HAP-1 (cell line): Measurements from ENCODE around the gene LCTL.
"Not testable (repeated sequence)": the region's sequence is repeated elsewhere in the genome, so short reads cannot be mapped to it uniquely, and the experiment has no call there.

ENCODE experiments used
- DNase-seq, 2 experiments: peaks; one replicate each; pipeline ENCODE4 v3.0.0-alpha.2; 2016 to 2020; ENCODE audit warnings: low spot score in 2 of 2
- H3K27me3 ChIP-seq: fragments of 250-450 bp; sonication (Bioruptor Pico); 2 replicates; pipeline ENCODE4 v1.5.1; 2020; ENCODE audit warnings: low read depth, mild to moderate bottlenecking, moderate library complexity
- H3K36me3 ChIP-seq: fragments of 250-450 bp; sonication (Bioruptor Pico); replicated peaks from 2 replicates; pipeline ENCODE4 v1.5.1; 2020; ENCODE audit warnings: mild to moderate bottlenecking
- H3K4me1 ChIP-seq: fragments of 250-450 bp; sonication (Bioruptor Pico); 2 replicates; pipeline ENCODE4 v1.5.1; 2020; ENCODE audit warnings: mild to moderate bottlenecking
- H3K4me3 ChIP-seq: fragments of 250-450 bp; sonication (Bioruptor Pico); 2 replicates; pipeline ENCODE4 v1.5.1; 2020; ENCODE audit warnings: mild to moderate bottlenecking, moderate library complexity
- H3K9me3 ChIP-seq: fragments of 250-450 bp; sonication (Bioruptor Pico); 2 replicates; pipeline ENCODE4 v1.5.1; 2020; ENCODE audit warnings: mild to moderate bottlenecking, moderate library complexity
- in situ Hi-C: fragments of 300-500 bp; cut with MboI; formaldehyde crosslinking; loops from 3 replicates; pipeline ENCODE4 v1.14.3; 2020; ENCODE audit warnings: low sequenced_read_pairs, inconsistent platforms, mixed read lengths

The LCTL gene

DNA sequence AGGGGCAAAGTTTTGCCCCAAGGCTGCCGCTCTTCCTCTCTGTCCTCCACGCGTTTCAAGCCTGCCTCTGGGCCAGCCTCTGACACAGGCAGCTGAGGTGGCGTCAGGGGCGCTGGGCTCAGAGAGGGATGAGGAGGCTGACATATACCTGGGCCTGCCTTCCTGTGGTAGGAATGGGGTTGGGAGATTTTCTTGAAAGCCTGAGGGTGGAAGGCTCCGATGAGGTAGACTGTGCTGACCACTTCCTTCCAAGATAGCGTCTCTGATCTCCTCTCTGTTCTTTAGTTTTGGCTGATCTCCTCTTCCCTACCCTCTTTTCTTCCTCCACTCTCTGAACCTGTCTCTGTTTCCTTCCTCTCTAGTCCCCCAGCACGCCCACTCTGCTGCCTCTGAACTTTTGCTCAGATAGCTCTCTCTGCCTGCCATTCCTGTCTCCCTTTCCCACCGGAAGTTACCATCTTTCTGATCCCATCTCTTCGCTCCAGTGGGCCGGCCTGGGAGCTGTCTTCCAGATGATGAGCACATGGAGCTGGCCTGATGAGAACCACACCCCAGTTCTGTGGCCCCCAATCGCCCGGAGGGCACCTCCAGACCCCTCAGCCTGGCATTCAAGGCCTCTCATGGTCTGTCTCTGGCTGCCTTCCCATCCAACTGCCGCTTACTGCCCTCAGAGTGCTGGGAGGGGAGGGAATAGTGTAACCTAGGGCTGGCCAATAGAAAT lies 32.5 kb upstream of the LCTL start:
- no peak for DNase-seq
- no peaks in the 10 kb centered on the region for H3K9me3 ChIP-seq
- peaks cover 8% of the 10 kb centered on the region; the same call in 1 of the 2 replicates for H3K27me3 ChIP-seq
- in situ Hi-C loops, result no loop called here
- H3K4me1 ChIP-seq, result no peaks in the 10 kb centered on the region
- no peak overlapping the region for H3K4me3 ChIP-seq
- H3K36me3 ChIP-seq, result no peaks in the 10 kb centered on the region

DNA sequence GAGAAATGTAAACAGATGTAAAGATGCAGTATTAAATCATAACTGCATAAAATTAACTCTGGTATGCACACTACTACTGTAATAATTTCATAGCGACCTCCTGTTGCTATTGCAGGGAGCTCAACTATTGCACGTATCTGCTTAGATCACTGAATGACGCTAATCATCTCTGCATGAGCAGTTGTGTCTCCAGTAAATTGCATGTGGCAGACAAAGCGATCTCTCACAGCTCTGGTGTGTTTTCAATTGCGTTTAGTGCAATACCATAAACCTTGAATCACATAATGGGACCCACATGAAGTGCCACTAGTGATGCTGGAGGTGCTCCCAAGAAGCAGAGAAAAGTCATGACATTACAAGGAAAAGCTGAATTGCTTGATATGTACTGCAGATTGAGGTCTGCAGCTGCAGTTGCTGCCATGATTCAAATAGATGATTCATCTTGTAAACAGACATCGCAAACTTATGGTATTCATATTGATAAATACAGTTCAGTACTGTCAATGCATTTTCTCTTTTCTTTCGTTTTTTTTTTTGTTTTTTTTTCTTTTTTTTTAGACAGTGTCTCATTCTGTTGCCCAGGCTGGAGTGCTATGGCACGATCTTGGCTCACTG lies 30.2 kb upstream of the LCTL start:
- no peak overlapping the region for H3K4me3 ChIP-seq
- H3K36me3 ChIP-seq, result no peaks in the 10 kb centered on the region
- H3K27me3 ChIP-seq, result peaks cover 8% of the 10 kb centered on the region; the same call in 1 of the 2 replicates
- in situ Hi-C loops, result no loop called here
- no peak for DNase-seq
- H3K4me1 ChIP-seq, result no peaks in the 10 kb centered on the region
- no peaks in the 10 kb centered on the region for H3K9me3 ChIP-seq

DNA sequence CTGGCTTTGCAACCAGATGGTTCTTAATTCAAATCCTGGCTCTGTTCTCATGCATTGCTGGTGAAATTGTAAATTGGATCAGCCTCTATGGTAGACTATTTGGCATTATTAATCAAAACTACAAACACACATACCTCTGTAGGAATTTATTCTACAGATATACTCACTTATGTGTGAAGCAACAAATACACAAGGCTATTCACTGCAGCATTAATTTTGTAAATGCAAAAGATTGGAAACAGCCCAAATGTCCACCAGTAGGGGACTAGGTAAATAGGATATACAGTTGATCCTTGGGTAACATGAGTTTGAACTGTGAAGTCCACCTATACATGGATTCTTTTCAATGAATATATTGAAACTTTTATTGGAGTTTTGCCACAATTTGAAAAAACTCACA lies 29.5 kb upstream of the LCTL start:
- H3K4me3 ChIP-seq, result no peak overlapping the region
- no peak for DNase-seq
- H3K4me1 ChIP-seq, result no peaks in the 10 kb centered on the region
- in situ Hi-C loops, result no loop called here
- H3K9me3 ChIP-seq, result no peaks in the 10 kb centered on the region
- peaks cover 2% of the 10 kb centered on the region for H3K27me3 ChIP-seq
- H3K36me3 ChIP-seq, result no peaks in the 10 kb centered on the region

DNA sequence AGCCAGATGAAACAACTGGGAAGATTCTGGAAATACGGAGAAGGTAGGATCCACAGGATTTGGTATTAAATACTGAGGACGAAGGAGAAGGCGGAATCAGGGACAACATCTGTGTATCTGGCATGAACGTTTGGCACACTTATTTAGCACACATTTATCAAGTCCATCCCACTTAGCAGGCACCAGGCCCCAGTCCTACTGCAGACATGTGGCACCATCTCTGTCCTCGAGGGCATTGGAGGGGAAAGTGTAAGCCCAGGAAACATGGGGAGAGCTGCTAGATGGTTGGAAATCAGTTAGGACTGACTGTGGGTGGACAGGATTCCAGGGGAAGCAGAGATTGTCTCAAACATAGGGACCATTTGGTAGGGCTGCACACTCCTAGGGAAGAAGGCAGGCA lies 29.0 kb upstream of the LCTL start:
- no peak for DNase-seq
- in situ Hi-C loops, result no loop called here
- H3K36me3 ChIP-seq, result no peaks in the 10 kb centered on the region
- H3K4me1 ChIP-seq, result no peaks in the 10 kb centered on the region
- H3K27me3 ChIP-seq, result peaks cover 6% of the 10 kb centered on the region
- no peak overlapping the region for H3K4me3 ChIP-seq
- H3K9me3 ChIP-seq, result no peaks in the 10 kb centered on the region

DNA sequence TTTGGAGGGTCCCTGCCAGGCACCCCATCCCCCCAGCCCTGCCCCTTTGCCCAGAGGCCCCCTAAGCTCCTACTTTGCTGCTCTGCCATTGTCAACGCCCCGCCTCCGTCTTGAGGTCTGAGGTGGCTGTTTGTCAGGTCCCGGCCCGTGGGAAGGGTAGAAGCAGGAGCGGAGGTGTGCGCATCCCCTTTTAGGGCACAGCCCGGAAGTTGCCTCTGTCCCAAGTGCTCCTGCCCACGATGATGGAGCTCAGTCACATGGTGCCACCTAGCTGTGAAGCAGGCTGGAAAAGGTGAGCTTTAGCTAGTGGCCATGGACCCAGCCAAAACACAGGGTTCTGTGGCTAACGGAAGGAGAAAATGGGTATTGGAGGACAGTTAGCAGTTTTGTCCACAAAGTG lies 28.5 kb upstream of the LCTL start:
- in situ Hi-C loops, result no loop called here

DNA sequence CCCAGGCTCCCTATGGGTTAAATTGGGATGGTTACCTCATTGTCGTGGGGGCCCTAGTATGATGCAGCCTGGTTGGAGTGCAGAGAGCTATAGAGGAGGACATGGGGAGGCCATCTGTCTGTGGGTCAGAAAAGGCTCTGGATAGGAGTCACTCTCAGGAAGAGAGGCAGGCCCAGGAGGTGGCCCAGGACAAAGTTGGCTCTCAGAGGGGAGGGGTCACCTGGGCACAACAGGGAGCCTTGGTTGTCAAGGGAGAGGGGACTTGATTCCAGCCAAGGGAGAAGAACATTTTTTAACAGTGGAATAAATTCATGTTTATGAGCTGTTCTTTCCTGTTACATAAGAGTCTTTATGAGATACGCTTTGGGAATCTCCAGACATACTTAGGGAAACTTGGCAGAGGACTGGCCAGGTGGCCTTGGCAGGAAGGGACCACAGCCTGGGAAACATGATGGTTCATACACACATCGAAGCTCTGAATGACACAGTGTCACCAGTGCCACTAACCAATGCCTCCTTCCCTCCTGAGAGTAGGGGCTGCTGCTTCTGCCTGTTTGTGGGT lies 27.5 kb upstream of the LCTL start:
- in situ Hi-C loops, result no loop called here
- no peak for DNase-seq
- no peaks in the 10 kb centered on the region for H3K9me3 ChIP-seq

More for the DNA sequence above, 28.5 kb upstream of the LCTL start:
- DNase-seq, result no peak
- H3K9me3 ChIP-seq, result no peaks in the 10 kb centered on the region
- H3K36me3 ChIP-seq, result no peaks in the 10 kb centered on the region
- H3K27me3 ChIP-seq, result peaks cover 6% of the 10 kb centered on the region
- no peak overlapping the region for H3K4me3 ChIP-seq
- no peaks in the 10 kb centered on the region for H3K4me1 ChIP-seq

DNA sequence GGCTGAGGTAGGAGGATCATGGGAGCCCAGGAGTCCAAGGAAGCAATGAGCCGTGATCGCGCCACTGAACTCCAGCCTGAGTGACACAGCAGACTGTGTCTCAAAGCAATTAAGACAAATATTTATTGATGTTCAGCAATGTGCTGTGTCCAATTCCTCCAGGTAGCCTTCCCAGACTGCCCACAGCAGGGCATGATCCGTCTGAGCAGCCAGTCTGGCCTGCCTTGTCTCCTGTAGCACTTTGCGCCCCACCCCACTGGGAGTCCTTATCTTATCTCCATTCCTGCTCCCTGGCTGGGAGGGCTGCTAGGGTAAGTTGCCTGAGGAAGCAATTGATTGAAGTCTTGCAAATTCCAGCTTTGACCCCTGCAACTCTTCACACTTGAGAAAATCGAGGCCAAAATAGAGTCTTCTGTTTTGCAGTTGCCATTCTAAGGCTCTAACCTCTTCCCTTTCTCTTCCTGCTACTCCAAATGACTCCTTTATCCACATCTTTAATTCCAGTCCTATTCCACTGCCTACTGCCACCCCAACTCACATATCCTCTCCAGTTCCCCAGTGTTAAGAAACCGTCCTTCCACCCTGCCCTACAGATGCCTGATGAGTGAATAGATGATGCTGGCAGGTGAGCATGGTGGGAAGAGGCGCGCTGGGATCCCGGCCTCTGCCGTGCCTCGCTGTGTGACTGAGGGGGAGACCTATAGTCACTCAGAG lies 26.9 kb upstream of the LCTL start:
- H3K27me3 ChIP-seq, result peaks cover 6% of the 10 kb centered on the region
- in situ Hi-C loops, result no loop called here
- DNase-seq, result no peak

More for the DNA sequence above, 27.5 kb upstream of the LCTL start:
- no peaks in the 10 kb centered on the region for H3K36me3 ChIP-seq
- H3K4me1 ChIP-seq, result no peaks in the 10 kb centered on the region
- H3K27me3 ChIP-seq, result peaks cover 6% of the 10 kb centered on the region
- H3K4me3 ChIP-seq, result no peak overlapping the region

DNA sequence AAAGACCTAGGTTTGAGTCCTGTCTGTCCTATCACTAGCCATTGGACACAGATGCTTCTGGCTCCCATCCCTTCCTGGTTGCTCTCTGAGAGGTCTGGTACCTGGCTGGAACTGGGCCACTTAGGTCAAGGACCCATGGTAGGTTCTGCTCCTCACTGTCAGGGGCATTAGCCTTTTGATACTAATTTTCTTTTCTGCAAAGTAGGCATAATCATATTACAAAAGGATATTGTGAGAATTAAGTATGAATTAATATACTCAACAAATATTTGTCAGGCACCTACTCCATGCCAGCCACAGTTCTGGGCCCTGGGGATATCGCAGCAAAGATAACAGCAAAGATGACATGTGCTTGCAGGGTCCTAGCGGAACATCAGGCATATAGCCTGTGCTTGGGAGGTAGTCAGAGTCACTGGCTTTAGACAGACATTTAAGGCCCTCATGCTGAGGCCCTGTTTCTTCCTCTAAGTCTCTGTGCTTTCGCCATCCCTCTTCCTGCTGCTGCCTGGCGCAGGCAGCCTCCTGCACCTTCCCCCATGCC lies 25.6 kb upstream of the LCTL start:
- DNase-seq, result no peak
- H3K4me1 ChIP-seq, result no peaks in the 10 kb centered on the region
- in situ Hi-C loops, result no loop called here
- H3K27me3 ChIP-seq, result peaks cover 8% of the 10 kb centered on the region
- no peaks in the 10 kb centered on the region for H3K36me3 ChIP-seq
- no peaks in the 10 kb centered on the region for H3K9me3 ChIP-seq
- no peak overlapping the region for H3K4me3 ChIP-seq

More for the DNA sequence above, 26.9 kb upstream of the LCTL start:
- H3K9me3 ChIP-seq, result no peaks in the 10 kb centered on the region
- no peaks in the 10 kb centered on the region for H3K4me1 ChIP-seq
- H3K4me3 ChIP-seq, result no peak overlapping the region
- no peaks in the 10 kb centered on the region for H3K36me3 ChIP-seq

DNA sequence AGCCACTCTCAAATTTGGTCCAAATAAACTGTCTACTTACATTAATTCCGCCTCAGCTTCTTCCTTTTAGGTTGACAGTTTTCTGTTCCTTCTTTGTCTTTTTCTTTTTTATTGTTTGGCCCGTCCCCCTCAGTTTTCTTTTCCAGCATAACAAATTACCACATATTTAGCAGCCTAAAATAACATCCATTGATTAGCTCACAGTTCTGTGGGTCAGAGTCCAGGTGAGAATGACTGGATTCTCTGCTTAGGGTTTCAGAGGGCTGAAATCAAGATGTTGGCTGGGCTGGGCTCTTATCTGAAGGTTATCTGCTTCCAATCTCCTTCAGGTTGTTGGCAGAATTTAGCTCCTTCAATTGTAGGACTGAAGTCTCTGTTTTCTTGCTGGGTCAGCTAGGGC lies 24.6 kb upstream of the LCTL start:
- no peaks in the 10 kb centered on the region for H3K9me3 ChIP-seq
- H3K4me1 ChIP-seq, result no peaks in the 10 kb centered on the region
- in situ Hi-C loops, result no loop called here
- no peak for DNase-seq
- no peak overlapping the region for H3K4me3 ChIP-seq
- no peaks in the 10 kb centered on the region for H3K36me3 ChIP-seq
- H3K27me3 ChIP-seq, result peaks cover 15% of the 10 kb centered on the region

DNA sequence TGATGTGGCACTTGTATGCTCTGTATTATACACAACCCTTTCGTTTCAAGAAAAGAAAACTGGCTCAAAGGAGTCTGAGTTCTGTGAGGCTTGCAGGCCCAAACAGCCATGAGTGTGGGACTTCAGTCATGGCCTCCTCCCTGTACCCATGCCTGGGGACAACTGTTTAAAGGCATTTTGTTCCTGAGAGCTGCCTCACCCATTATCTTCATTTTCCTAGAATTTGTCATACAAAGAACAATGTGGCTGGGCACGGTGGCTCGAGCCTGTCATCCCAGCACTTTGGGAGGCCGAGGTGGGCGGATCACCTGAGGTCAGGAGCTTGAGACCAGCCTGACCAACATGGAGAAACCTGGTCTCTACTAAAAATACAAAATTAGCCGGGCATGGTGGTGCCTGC lies 23.6 kb upstream of the LCTL start:
- H3K9me3 ChIP-seq, DNase-seq, H3K4me1 ChIP-seq, H3K36me3 ChIP-seq, H3K4me3 ChIP-seq, in situ Hi-C loops: not testable (repeated sequence)
- peaks cover 15% of the 10 kb centered on the region for H3K27me3 ChIP-seq

DNA sequence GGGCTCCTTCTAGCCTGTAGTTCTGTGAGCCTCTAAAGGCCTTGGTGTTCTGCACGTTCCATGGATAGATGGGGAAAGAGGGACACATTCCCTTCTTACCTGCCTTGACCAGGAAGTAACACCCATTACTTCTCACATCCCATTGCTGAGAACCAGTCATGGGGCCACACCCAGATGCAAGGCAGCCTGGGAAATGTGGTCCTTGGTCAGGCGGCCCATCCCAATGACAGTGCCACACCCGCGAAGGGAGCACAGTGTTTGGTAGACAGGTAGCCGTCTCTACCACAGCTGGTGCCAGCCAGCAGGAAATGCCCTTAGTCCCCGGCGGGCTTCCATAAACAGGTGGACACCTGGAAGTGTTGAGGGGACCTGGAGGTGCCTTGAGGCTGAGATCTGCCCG lies 23.2 kb upstream of the LCTL start:
- in situ Hi-C loops, result no loop called here
- H3K4me3 ChIP-seq, result no peak overlapping the region
- no peaks in the 10 kb centered on the region for H3K9me3 ChIP-seq
- DNase-seq, result no peak
- no peaks in the 10 kb centered on the region for H3K36me3 ChIP-seq
- H3K27me3 ChIP-seq, result peaks cover 15% of the 10 kb centered on the region
- H3K4me1 ChIP-seq, result no peaks in the 10 kb centered on the region

DNA sequence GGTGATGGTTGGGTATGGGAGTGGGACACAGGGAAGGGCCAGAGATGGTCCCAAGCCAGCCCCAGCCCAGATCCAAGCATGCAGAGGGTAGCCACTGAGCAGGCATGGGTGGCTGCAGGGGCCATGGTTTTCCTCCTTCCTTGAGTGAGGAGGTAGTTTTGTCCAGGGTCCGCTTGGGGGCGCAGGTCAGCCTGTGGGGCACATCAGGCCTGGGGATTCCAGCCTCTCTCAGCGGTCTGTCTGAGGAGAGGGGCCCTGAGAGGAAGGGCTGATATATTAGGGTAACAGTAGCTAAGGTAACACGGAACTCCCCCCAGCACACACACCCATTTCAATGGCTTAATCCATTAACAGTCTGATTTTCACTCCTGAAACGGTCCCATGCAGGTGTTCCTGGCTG lies 22.7 kb upstream of the LCTL start:
- H3K9me3 ChIP-seq, result no peaks in the 10 kb centered on the region
- DNase-seq, result peak in 1 of 2 experiments; percentile 79
- H3K27me3 ChIP-seq, result peaks cover 15% of the 10 kb centered on the region
- H3K4me3 ChIP-seq, result no peak overlapping the region
- in situ Hi-C loops, result no loop called here
- no peaks in the 10 kb centered on the region for H3K36me3 ChIP-seq
- no peaks in the 10 kb centered on the region for H3K4me1 ChIP-seq

DNA sequence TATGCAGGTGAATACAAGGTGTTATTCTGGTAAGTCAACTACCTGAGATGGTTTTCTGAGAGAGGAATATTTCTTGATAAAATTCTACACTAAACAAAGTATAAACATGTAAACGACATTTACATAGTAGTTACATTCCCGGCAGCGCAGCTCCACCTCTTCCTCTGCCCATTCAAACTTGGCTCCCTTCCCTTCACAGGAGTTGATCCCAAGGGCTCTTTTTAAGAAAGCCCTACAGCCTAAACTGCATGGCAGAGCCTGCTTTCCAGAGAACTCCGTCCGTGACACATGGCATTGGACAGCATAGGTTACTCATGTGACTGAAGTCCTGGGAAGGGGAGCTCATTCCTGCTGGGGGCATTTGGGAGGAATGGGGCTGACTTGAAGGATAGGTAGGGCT lies 22.0 kb upstream of the LCTL start:
- in situ Hi-C loops, result no loop called here
- H3K9me3 ChIP-seq, result no peaks in the 10 kb centered on the region
- H3K27me3 ChIP-seq, result peaks cover 15% of the 10 kb centered on the region
- H3K4me3 ChIP-seq, result no peak overlapping the region
- no peak for DNase-seq
- no peaks in the 10 kb centered on the region for H3K4me1 ChIP-seq
- no peaks in the 10 kb centered on the region for H3K36me3 ChIP-seq

DNA sequence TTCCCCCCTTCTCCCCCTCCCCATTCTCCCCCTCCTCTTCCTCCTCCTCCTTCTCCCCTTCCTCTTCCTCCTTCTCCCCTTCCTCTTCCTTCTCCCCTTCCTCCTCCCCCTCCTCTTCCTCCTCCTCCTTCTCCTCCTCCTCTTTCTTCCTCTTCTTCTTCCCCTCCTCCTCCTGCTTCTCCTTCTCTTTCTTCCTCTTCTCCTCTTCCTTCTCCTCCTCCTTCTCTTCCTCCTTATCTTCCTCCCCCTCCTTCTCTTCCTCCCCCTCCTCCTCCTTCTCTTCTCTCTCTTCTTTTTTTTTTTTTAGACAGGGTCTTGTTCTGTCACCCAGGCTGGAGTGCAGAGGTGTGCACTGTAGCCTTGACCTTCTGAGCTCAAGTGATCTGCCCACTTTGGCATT lies 21.2 kb upstream of the LCTL start:
- H3K4me3 ChIP-seq, result no peak overlapping the region
- H3K9me3 ChIP-seq, result no peaks in the 10 kb centered on the region
- in situ Hi-C loops, result no loop called here
- no peaks in the 10 kb centered on the region for H3K36me3 ChIP-seq
- no peaks in the 10 kb centered on the region for H3K4me1 ChIP-seq
- peaks cover 15% of the 10 kb centered on the region for H3K27me3 ChIP-seq
- DNase-seq, result no peak
